H1 (cell line): ENCODE data around the gene RBM5. TPM values are rescaled to one million over a fixed set of nuclear protein-coding genes. Genes with fewer than 3 reads are reported as not detected.

Source experiments
- CTCF ChIA-PET: fragments of 300-600 bp; sonication (Branson Sonifier 250); formaldehyde crosslinking; loops from one replicate; lab custom pipeline; 2021; ENCODE audit not compliant: partially characterized antibody; lab: Charles Lee
- POLR2A ChIA-PET: fragments of 300-600 bp; sonication (Branson Sonifier 250); formaldehyde crosslinking; loops from one replicate; lab custom pipeline; 2021; ENCODE audit warnings: inconsistent platforms; ENCODE audit not compliant: partially characterized antibody; lab: Charles Lee
- DNase-seq, 2 experiments: peaks; one replicate each; pipeline versions ENCODE4 v3.0.0 to v3.0.0-alpha.2; 2010 to 2022; ENCODE audit warnings: low spot score in 2 of 2, low read depth in 1 of 2, mixed read lengths in 1 of 2
- FAIRE-seq: peaks from 2 replicates; lab custom pipeline; 2011; peaks lifted over from hg19 to GRCh38; lab: Jason Lieb, UNC
- H2AFZ ChIP-seq: 2 replicates; pipeline ENCODE4 v1.8.1; 2012; ENCODE audit warnings: low read length, inconsistent platforms
- H2AK5ac ChIP-seq: 2 replicates; pipeline ENCODE4 v1.6.1; 2013; ENCODE audit warnings: low read depth, low read length
- H2BK120ac ChIP-seq: replicated peaks from 2 replicates; pipeline ENCODE3; 2013; ENCODE audit warnings: low read depth, low read length, inconsistent platforms
- H2BK12ac ChIP-seq: 2 replicates; pipeline ENCODE4 v1.6.1; 2013; ENCODE audit warnings: low read depth, low read length
- H2BK15ac ChIP-seq: 2 replicates; pipeline ENCODE4 v1.6.1; 2013; ENCODE audit warnings: low read length
- H2BK20ac ChIP-seq: 2 replicates; pipeline ENCODE4 v1.6.1; 2013; ENCODE audit warnings: low read length
- H2BK5ac ChIP-seq: 2 replicates; pipeline ENCODE4 v1.6.1; 2013; ENCODE audit warnings: low read depth, low read length
- H3K14ac ChIP-seq: 2 replicates; pipeline ENCODE4 v1.6.1; 2013; ENCODE audit warnings: inconsistent platforms; ENCODE audit not compliant: insufficient read length
- H3K18ac ChIP-seq: 2 replicates; pipeline ENCODE4 v1.6.1; 2013; ENCODE audit warnings: low read length; ENCODE audit errors: extremely low read depth
- H3K23ac ChIP-seq: 2 replicates; pipeline ENCODE4 v1.6.1; 2013; ENCODE audit warnings: inconsistent platforms; ENCODE audit not compliant: insufficient read length
- H3K23me2 ChIP-seq: 2 replicates; pipeline ENCODE4 v1.6.1; 2013; ENCODE audit warnings: low read depth, low read length
- H3K27ac ChIP-seq: 2 replicates; pipeline ENCODE4 v1.6.1; 2011; ENCODE audit warnings: low read depth, low read length, inconsistent platforms
- H3K27me3 ChIP-seq, 4 experiments: replicated peaks in 1 of 4; 1 replicate in 1 of 4; 2 replicates in 3 of 4; pipeline versions ENCODE4 v1.6.1 to v1.8.1; 2011 to 2013; ENCODE audit warnings: low read length in 3 of 4, mild to moderate bottlenecking in 3 of 4, inconsistent platforms in 2 of 4, mixed read lengths in 2 of 4, moderate library complexity in 1 of 4; ENCODE audit not compliant: control insufficient read depth in 3 of 4, insufficient read depth in 3 of 4; ENCODE audit errors: extremely low read depth in 1 of 4
- H3K36me3 ChIP-seq, 4 experiments: 2 replicates each; pipeline versions ENCODE4 v1.6.1 to v1.8.1; 2011 to 2013; ENCODE audit warnings: mild to moderate bottlenecking in 4 of 4, low read length in 3 of 4, moderate library complexity in 2 of 4, control low read depth in 1 of 4, inconsistent platforms in 1 of 4; ENCODE audit not compliant: insufficient read depth in 4 of 4, control insufficient read depth in 2 of 4
- H3K4ac ChIP-seq: replicated peaks from 2 replicates; pipeline ENCODE3; 2013; ENCODE audit warnings: low read length, low read depth, mixed read lengths, inconsistent platforms; ENCODE audit not compliant: insufficient read length
- H3K4me1 ChIP-seq, 4 experiments: replicated peaks in 1 of 4; 1 replicate in 1 of 4; 2 replicates in 3 of 4; pipeline versions ENCODE4 v1.6.1 to v1.8.1; 2011 to 2013; ENCODE audit warnings: low read length in 3 of 4, inconsistent platforms in 2 of 4, mixed read lengths in 1 of 4; ENCODE audit not compliant: insufficient read depth in 4 of 4, control insufficient read depth in 3 of 4
- H3K4me2 ChIP-seq, 2 experiments: 2 replicates each; pipeline versions ENCODE4 v1.6.1 to v1.8.1; 2011 to 2013; ENCODE audit warnings: low read depth in 2 of 2, low read length in 2 of 2, control low read depth in 1 of 2, inconsistent platforms in 1 of 2, mild to moderate bottlenecking in 1 of 2; ENCODE audit not compliant: insufficient read depth in 1 of 2
- H3K4me3 ChIP-seq, 4 experiments: fragments of 200-600, 300-600 bp in 1 of 4; sonication (generic), shearing (Covaris generic), sonication (Bioruptor Twin) in 1 of 4; 2 replicates each; pipeline versions ENCODE4 v1.5.1 to v1.8.1; 2011 to 2016; ENCODE audit warnings: low read length in 4 of 4, low read depth in 3 of 4, control low read depth in 2 of 4, inconsistent platforms in 2 of 4, mild to moderate bottlenecking in 2 of 4, mixed read lengths in 1 of 4, moderate library complexity in 1 of 4; ENCODE audit not compliant: insufficient read depth in 2 of 4; ENCODE audit errors: extremely low read depth in 1 of 4
- H3K56ac ChIP-seq: replicated peaks from 2 replicates; pipeline ENCODE3; 2013; ENCODE audit warnings: low read depth, mild to moderate bottlenecking, mixed read lengths, low read length, inconsistent platforms; ENCODE audit not compliant: insufficient read length
- H3K79me1 ChIP-seq: 2 replicates; pipeline ENCODE4 v1.6.1; 2013; ENCODE audit warnings: low read depth, low read length, control low read depth
- H3K79me2 ChIP-seq, 2 experiments: 2 replicates each; pipeline versions ENCODE4 v1.6.1 to v1.8.1; 2012 to 2013; ENCODE audit warnings: low read length in 2 of 2, mild to moderate bottlenecking in 2 of 2, inconsistent platforms in 1 of 2; ENCODE audit not compliant: insufficient read depth in 2 of 2, control insufficient read depth in 1 of 2
- H3K9ac ChIP-seq, 4 experiments: replicated peaks in 1 of 4; 1 replicate in 1 of 4; 2 replicates in 3 of 4; pipeline versions ENCODE4 v1.6.1 to v1.8.1; 2011 to 2013; ENCODE audit warnings: low read depth in 3 of 4, low read length in 3 of 4, control low read depth in 2 of 4, mild to moderate bottlenecking in 2 of 4, moderate library complexity in 2 of 4, inconsistent platforms in 1 of 4; ENCODE audit errors: extremely low read depth in 1 of 4
- H3K9me3 ChIP-seq, 2 experiments: 2 replicates each; pipeline versions ENCODE4 v1.6.1 to v1.8.1; 2012 to 2013; ENCODE audit warnings: mild to moderate bottlenecking in 2 of 2, moderate library complexity in 2 of 2, control low read depth in 1 of 2, inconsistent platforms in 1 of 2, low read depth in 1 of 2, low read length in 1 of 2, mixed read lengths in 1 of 2; ENCODE audit not compliant: insufficient read depth in 2 of 2
- H4K20me1 ChIP-seq, 2 experiments: replicated peaks in 1 of 2; 2 replicates each; pipeline versions ENCODE3 to v1.8.1; 2011 to 2013; ENCODE audit warnings: inconsistent platforms in 2 of 2, low read length in 2 of 2, mild to moderate bottlenecking in 1 of 2; ENCODE audit not compliant: insufficient read depth in 2 of 2, control insufficient read depth in 1 of 2
- H4K5ac ChIP-seq: 2 replicates; pipeline ENCODE4 v1.6.1; 2013; ENCODE audit warnings: low read length, low read depth, mixed read lengths, inconsistent platforms; ENCODE audit not compliant: insufficient read length
- H4K8ac ChIP-seq: 2 replicates; pipeline ENCODE4 v1.8.0; 2013; ENCODE audit warnings: mild to moderate bottlenecking, moderate library complexity, low read length, inconsistent platforms; ENCODE audit not compliant: insufficient read depth; ENCODE audit errors: extremely low read depth
- H4K91ac ChIP-seq: replicated peaks from 2 replicates; pipeline ENCODE3; 2013; ENCODE audit warnings: low read length, mixed read lengths, inconsistent platforms; ENCODE audit not compliant: insufficient read length
- CHD1 ChIP-seq: IDR thresholded peaks from 2 replicates; pipeline ENCODE4 v1.6.1; 2012; ENCODE audit warnings: low read depth, low read length, improper control_type of control experiment
- EGR1 ChIP-seq: IDR thresholded peaks from 2 replicates; pipeline ENCODE4 v1.6.1; 2011; ENCODE audit warnings: low read depth, low read length, borderline replicate concordance
- GTF2F1 ChIP-seq: IDR thresholded peaks from 2 replicates; pipeline ENCODE4 v1.6.1; 2012; ENCODE audit warnings: low read depth, low read length, improper control_type of control experiment, borderline replicate concordance
- KDM4A ChIP-seq: IDR thresholded peaks from one replicate; pipeline ENCODE4 v1.7.1; 2012; ENCODE audit warnings: low read depth, mild to moderate bottlenecking, moderate library complexity, low read length, inconsistent platforms; ENCODE audit not compliant: severe bottlenecking
- SUZ12 ChIP-seq: fragments of 200-600 bp; sonication (generic); IDR thresholded peaks from 2 replicates; pipeline ENCODE4 v1.6.1; 2012; ENCODE audit warnings: mild to moderate bottlenecking, inconsistent platforms, low read length, moderate library complexity, mixed read lengths
- TCF12 ChIP-seq: IDR thresholded peaks from 2 replicates; pipeline ENCODE4 v1.6.1; 2011; ENCODE audit warnings: low read depth, mild to moderate bottlenecking, low read length
- ZNF274 ChIP-seq: IDR thresholded peaks from 2 replicates; pipeline ENCODE4 v1.7.0; 2012; ENCODE audit warnings: low read length, borderline replicate concordance; ENCODE audit errors: extremely low read depth
- WGBS, 2 experiments: shearing (Covaris generic) in 1 of 2; methylation state at CpG; one replicate each; pipeline versions ENCODE4 v1.1.6 to v1.1.7; 2013 to 2015; ENCODE audit warnings: low lambda C conversion rate in 2 of 2, mixed read lengths in 2 of 2, inconsistent platforms in 1 of 2, low coverage in 1 of 2, missing lambda C conversion rate in 1 of 2; ENCODE audit not compliant: insufficient replicate concordance in 2 of 2, insufficient coverage in 1 of 2, insufficient read length in 1 of 2; ENCODE audit errors: extremely low coverage in 1 of 2, missing lambda C conversion rate in 1 of 2; 5-methylcytosine and 5-hydroxymethylcytosine counted together
- polyA plus RNA-seq, 7 experiments: library from polyadenylated mRNA; depleted of rRNA in 3 of 7; stranded (reverse) in 5 of 7; unstranded in 2 of 7; fragments of >200 nt in 5 of 7; fragments of 200-250 nt in 2 of 7; gene quantifications; 1 replicate in 5 of 7; 2 replicates in 1 of 7; 4 replicates in 1 of 7; pipeline versions ENCODE4 v1.2.1 to v1.2.3, GENCODE V29; 2011 to 2013; ENCODE audit warnings: missing spikeins in 2 of 7, mixed read lengths in 2 of 7
- total RNA-seq: library from RNA; stranded (reverse); fragmentation: NEBNext Ultra II Directional; extraction: Animal tissue kit (Norgen Biotek cat#: 25700); gene quantifications from 2 replicates; pipeline ENCODE4 v1.2.1, GENCODE V29; 2021
- TF ChIP-seq, protein P1 (sequence below): IDR thresholded peaks from 2 replicates; pipeline ENCODE4 v1.6.1; 2012; ENCODE audit warnings: inconsistent platforms

The RBM5 gene
- total and polyA plus RNA-seq, 2 of the 8 experiments (the other 6 are each of a cell fraction or from before 2014, with no cell fraction given) = 82.7 to 144 TPM

DNA sequence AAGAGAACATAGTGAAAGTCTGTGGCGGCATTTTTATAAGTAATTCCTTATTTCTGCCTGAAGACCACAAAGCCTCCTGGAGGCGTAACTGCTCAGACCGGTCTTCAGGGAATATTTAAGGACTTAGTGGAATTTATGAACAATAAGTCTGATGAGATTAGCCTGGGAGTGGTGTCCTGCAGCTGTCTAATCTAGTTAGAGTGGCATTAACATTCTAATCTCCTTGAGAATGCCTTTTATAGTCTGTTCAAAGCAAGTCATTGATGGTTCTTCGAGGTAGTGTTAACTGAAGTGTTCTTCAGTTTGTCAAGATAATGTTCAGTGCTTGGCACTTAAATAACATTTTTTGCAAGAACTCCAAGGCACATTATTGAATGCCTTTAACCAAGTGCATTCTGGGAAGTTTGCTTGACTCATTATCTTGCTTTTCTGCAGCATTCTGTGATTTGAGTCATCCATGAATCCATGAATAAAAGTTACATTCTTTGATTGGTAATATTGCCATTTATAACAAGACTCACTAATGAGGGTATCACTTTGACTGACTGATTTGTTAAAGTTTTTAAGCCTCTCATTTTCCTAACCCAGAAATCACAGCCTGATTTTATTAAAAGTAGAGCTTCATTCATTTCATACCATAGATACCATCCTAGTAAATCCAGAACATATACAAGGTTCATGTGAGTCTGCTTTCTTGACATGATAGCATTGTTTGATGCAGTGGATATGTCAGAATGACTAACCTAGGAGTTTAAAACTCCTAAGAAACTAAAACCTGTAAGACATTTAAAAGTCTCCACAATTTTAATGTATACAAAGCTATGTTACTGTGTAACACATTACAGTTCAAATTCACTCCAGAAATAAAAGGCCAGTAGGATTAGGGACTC is 12.5 kb downstream of the RBM5 start:
- H3K14ac ChIP-seq = no peak overlapping the region
- DNase-seq = no peak
- peaks cover 0 to 1% of the 10 kb centered on the region in 2 experiments for H4K20me1 ChIP-seq
- no peak overlapping the region for H4K91ac ChIP-seq
- H2AFZ ChIP-seq = no peak overlapping the region
- no peak overlapping the region for H3K4me3 ChIP-seq
- no peak overlapping the region for H3K18ac ChIP-seq
- H3K79me1 ChIP-seq = no peaks in the 10 kb centered on the region
- no peaks in the 10 kb centered on the region; the same call in 1 of the 2 replicates for H3K23me2 ChIP-seq
- no peak overlapping the region for H2BK20ac ChIP-seq
- no peak overlapping the region for H2BK12ac ChIP-seq
- no peak overlapping the region for H3K9ac ChIP-seq
- no peaks in the 10 kb centered on the region for H3K79me2 ChIP-seq
- no peak overlapping the region for H3K27ac ChIP-seq
- H3K4me2 ChIP-seq = no peak overlapping the region
- no peak overlapping the region for H4K5ac ChIP-seq
- H2BK15ac ChIP-seq = no peak overlapping the region
- H4K8ac ChIP-seq = no peak overlapping the region
- H2BK120ac ChIP-seq = no peak overlapping the region
- H3K56ac ChIP-seq = no peak overlapping the region
- no peaks in the 10 kb centered on the region for H3K4me1 ChIP-seq
- CTCF ChIA-PET = interaction anchor here (0.8 to 1.9 kb wide), 5 partner anchors 16 to 120 kb away, joined by 3 to 6 read pairs (median 4); no protein-coding TSS in a partner anchor
- no peaks in the 10 kb centered on the region for H3K27me3 ChIP-seq
- peaks cover 50 to 95% (median 77%) of the 10 kb centered on the region in 4 experiments for H3K36me3 ChIP-seq
- no peak overlapping the region for H2AK5ac ChIP-seq
- no peak for FAIRE-seq
- H3K4ac ChIP-seq = no peak overlapping the region
- 94% methylated on average over 4 of the region's 4 CpGs; no CpG with 5 or more reads in 1 of the 2 experiments for WGBS, 2 experiments
- no peak overlapping the region for H3K23ac ChIP-seq
- no peaks in the 10 kb centered on the region for H3K9me3 ChIP-seq
- H2BK5ac ChIP-seq = no peak overlapping the region
- POLR2A ChIA-PET = interaction anchor here (0.8 to 1.7 kb wide), 5 partner anchors 8 to 43 kb away, joined by 3 to 4 read pairs (median 3); partner anchors contain the start of gene RBM5
- TF ChIP-seq GTF2F1 = no peak
- TF ChIP-seq TCF12 = no peak
- no peak for TF ChIP-seq KDM4A
- no peak for TF ChIP-seq SUZ12
- no peak for TF ChIP-seq CHD1
- TF ChIP-seq, protein P1, sequence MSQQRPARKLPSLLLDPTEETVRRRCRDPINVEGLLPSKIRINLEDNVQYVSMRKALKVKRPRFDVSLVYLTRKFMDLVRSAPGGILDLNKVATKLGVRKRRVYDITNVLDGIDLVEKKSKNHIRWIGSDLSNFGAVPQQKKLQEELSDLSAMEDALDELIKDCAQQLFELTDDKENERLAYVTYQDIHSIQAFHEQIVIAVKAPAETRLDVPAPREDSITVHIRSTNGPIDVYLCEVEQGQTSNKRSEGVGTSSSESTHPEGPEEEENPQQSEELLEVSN = no peak
- TF ChIP-seq ZNF274 = no peak
- no peak for TF ChIP-seq EGR1
